Calu3 (cell line): Measurements from ENCODE around the gene MRC1. TPM values are rescaled to one million over a fixed set of nuclear protein-coding genes. Genes with fewer than 3 reads are reported as not detected.

Experiments used
- BruUV-seq: library from RNA; stranded (reverse); fragments of 400-500 nt; replicated peaks from 2 replicates; lab custom pipeline; 2021; lab: Mats Ljungman, UMichigan
- CTCF ChIA-PET: fragments of 300-600 bp; sonication (Branson Sonifier 250); formaldehyde crosslinking; loops from one replicate; lab custom pipeline; 2022; ENCODE audit warnings: antibody characterized with exemption; lab: Charles Lee
- DNase-seq: peaks from one replicate; pipeline ENCODE4 v3.0.0; 2022
- H3K27ac Mint-ChIP-seq: one replicate; pipeline ENCODE4 v1.8.0; 2022; ENCODE audit warnings: mixed read lengths; ENCODE audit not compliant: unreplicated experiment
- H3K27me3 Mint-ChIP-seq: one replicate; pipeline ENCODE4 v1.8.0; 2022; ENCODE audit warnings: mixed read lengths; ENCODE audit not compliant: unreplicated experiment
- H3K36me3 Mint-ChIP-seq: one replicate; pipeline ENCODE4 v1.8.0; 2022; ENCODE audit warnings: mild to moderate bottlenecking, moderate library complexity, mixed read lengths; ENCODE audit not compliant: insufficient read depth, unreplicated experiment
- H3K4me1 Mint-ChIP-seq: one replicate; pipeline ENCODE4 v1.8.0; 2022; ENCODE audit warnings: mild to moderate bottlenecking, low read depth, mixed read lengths; ENCODE audit not compliant: unreplicated experiment
- H3K4me3 Mint-ChIP-seq: one replicate; pipeline ENCODE4 v1.8.0; 2022; ENCODE audit warnings: mild to moderate bottlenecking, low read depth, moderate library complexity, mixed read lengths; ENCODE audit not compliant: unreplicated experiment
- H3K9me3 Mint-ChIP-seq: one replicate; pipeline ENCODE4 v1.8.0; 2022; ENCODE audit warnings: low read depth, mixed read lengths; ENCODE audit not compliant: unreplicated experiment
- intact Hi-C: fragments of 100-400 bp; cut with micrococcal nuclease; formaldehyde crosslinking; loops from one replicate; pipeline ENCODE4 v1.10.0; 2022; ENCODE audit not compliant: unreplicated experiment
- total RNA-seq: library from RNA; stranded (reverse); gene quantifications from 2 replicates; pipeline ENCODE4 v1.2.3, GENCODE V29; 2022
- TF ChIP-seq, protein P1 (sequence below): fragments of 200-600 bp; IDR thresholded peaks from one replicate; pipeline ENCODE4 v1.8.0; 2022; ENCODE audit warnings: antibody characterized with exemption; ENCODE audit not compliant: unreplicated experiment

MRC1 gene
- total RNA-seq, 1 experiment from 2014 or later, result 0.09 TPM

DNA sequence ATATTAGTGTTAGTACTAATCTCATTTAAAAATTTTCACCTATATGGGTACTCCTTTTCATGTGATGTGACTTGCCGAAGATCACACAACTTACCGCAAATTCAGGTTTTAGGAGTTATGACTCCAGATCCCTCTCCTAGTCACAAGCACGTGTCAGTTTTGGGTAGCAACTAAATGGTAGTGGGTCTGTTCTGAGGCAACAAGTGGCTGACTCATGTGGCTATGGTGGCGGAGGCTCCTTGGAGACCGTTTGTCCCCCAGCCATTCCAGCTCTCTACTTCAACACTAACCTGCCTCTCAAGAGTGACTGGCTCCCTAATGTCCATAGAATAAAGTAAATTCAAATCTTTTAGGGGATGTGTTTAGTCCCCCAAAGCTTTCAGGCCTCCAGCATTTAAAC is 39.5 kb downstream of the MRC1 start:
- H3K4me1 Mint-ChIP-seq, result no peaks in the 10 kb centered on the region
- H3K27me3 Mint-ChIP-seq, result peaks cover 23% of the 10 kb centered on the region
- DNase-seq, result no peak
- no peak overlapping the region for H3K4me3 Mint-ChIP-seq
- CTCF ChIA-PET, result interaction anchor here (1.4 to 1.8 kb wide), 3 partner anchors 8 to 368 kb away, joined by 3 to 4 read pairs (median 3); no protein-coding TSS in a partner anchor
- no TSS peak for BruUV-seq
- H3K9me3 Mint-ChIP-seq, result no peaks in the 10 kb centered on the region
- TF ChIP-seq, protein P1, sequence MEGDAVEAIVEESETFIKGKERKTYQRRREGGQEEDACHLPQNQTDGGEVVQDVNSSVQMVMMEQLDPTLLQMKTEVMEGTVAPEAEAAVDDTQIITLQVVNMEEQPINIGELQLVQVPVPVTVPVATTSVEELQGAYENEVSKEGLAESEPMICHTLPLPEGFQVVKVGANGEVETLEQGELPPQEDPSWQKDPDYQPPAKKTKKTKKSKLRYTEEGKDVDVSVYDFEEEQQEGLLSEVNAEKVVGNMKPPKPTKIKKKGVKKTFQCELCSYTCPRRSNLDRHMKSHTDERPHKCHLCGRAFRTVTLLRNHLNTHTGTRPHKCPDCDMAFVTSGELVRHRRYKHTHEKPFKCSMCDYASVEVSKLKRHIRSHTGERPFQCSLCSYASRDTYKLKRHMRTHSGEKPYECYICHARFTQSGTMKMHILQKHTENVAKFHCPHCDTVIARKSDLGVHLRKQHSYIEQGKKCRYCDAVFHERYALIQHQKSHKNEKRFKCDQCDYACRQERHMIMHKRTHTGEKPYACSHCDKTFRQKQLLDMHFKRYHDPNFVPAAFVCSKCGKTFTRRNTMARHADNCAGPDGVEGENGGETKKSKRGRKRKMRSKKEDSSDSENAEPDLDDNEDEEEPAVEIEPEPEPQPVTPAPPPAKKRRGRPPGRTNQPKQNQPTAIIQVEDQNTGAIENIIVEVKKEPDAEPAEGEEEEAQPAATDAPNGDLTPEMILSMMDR, result no peak
- intact Hi-C loops, result no loop called here
- no peaks in the 10 kb centered on the region for H3K36me3 Mint-ChIP-seq
- no peak overlapping the region for H3K27ac Mint-ChIP-seq

DNA sequence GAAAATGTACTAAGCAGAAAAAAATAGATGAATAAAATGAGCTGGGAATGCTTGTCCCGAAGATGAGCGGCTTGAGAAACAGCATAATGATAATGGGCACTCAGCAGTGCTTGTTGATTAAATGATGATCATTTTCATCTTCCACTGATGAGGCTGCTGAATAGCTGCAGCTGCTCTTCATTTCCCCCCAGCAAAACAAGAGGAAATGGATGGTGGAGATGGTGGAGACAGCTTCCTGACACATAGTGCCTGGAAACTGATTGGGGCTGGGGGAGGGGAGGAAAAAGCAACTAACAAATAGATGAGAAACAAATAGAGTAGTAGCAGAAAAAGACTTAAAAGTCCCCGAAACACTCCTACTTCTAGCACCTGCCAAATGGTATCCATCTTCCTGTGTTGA is 41.4 kb downstream of the MRC1 start:
- no TSS peak for BruUV-seq
- CTCF ChIA-PET, result interaction anchor here (0.5 kb wide), 1 partner anchor 69 kb away, joined by 3 read pairs; no protein-coding TSS in a partner anchor
- H3K4me3 Mint-ChIP-seq, result no peak overlapping the region

DNA sequence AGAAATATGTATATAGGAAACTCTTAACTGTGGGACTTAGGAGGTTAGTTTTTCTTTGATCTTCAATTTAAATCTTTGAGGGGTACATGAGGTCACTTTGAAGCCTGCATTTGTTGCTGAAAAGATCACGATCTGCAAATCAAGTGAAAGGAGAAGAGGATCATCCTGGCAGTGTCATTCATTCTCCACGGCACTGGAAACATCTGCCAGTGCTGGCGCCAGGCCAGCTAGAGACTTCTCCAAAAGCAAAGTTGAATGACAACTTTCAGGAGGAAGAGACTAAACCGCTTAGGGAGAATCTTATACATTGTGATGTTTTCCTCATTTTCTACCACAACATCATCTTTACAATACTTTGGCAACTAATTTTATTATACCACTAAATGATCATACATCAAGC is 42.5 kb downstream of the MRC1 start:
- intact Hi-C loops, result no loop called here
- H3K27ac Mint-ChIP-seq, result no peak overlapping the region
- peaks cover 12% of the 10 kb centered on the region for H3K27me3 Mint-ChIP-seq
- no peak for DNase-seq
- no peaks in the 10 kb centered on the region for H3K4me1 Mint-ChIP-seq
- H3K36me3 Mint-ChIP-seq, result no peaks in the 10 kb centered on the region
- no peak overlapping the region for H3K4me3 Mint-ChIP-seq
- CTCF ChIA-PET, result no interaction called here
- no TSS peak for BruUV-seq
- TF ChIP-seq, protein P1, result no peak
- H3K9me3 Mint-ChIP-seq, result no peaks in the 10 kb centered on the region

More for the DNA sequence above, 41.4 kb downstream of the MRC1 start:
- intact Hi-C loops, result no loop called here
- H3K27ac Mint-ChIP-seq, result no peak overlapping the region
- no peak for DNase-seq
- H3K9me3 Mint-ChIP-seq, result no peaks in the 10 kb centered on the region
- TF ChIP-seq, protein P1, result no peak
- H3K27me3 Mint-ChIP-seq, result peaks cover 12% of the 10 kb centered on the region
- no peaks in the 10 kb centered on the region for H3K36me3 Mint-ChIP-seq
- no peaks in the 10 kb centered on the region for H3K4me1 Mint-ChIP-seq

DNA sequence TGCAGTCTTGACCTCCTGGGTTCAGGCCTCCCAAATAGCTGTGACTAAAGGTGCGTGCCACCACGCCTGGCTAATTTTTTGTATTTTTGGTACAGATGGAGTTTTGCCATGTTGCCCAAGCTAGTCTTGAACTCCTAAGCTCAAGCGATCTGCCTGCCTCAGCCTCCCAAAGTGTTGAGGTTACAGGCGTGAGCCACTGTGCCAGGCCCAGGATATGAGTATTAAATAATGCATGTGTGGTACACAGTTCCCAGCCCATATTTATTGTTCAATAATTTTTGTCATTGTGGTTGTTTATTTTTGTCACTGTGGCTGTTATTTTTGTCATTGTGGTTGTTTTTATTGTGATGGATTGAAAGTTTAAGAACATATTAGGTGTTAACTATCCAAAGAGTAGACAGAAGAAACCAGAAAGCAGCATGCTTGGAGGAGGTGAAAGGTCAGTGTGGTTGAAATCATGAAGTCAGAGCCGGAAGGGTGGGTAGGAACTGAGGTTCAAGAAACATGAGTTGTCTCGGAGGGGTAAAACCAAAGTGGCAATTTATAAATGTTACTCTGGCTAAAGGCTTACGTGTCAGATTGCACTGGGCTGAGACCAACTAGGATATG is 45.0 kb downstream of the MRC1 start:
- Mint-ChIP-seq H3K4me3 (no peak overlapping the region), H3K27ac (no peak overlapping the region), H3K4me1 (no peaks in the 10 kb centered on the region), H3K36me3 (no peaks in the 10 kb centered on the region), H3K9me3 (no peaks in the 10 kb centered on the region), H3K27me3 (no peaks in the 10 kb centered on the region)
- no peak for DNase-seq
- intact Hi-C loops, result no loop called here
- TF ChIP-seq, protein P1, result no peak
- CTCF ChIA-PET, result no interaction called here
- BruUV-seq, result no TSS peak
